GM12801 (cell line): ENCODE results near the gene NOS3.

Experiments
- TF ChIP-seq, protein P1 (sequence below): IDR thresholded peaks from one replicate; pipeline ENCODE4 v1.5.1; 2011; ENCODE audit warnings: control low read depth; ENCODE audit not compliant: insufficient read length; ENCODE audit errors: extremely low read depth

Gene NOS3

GRCh38 chr7:151038951-151039849 lies 48.4 kb downstream of the NOS3 start:
- TF ChIP-seq, protein P1, sequence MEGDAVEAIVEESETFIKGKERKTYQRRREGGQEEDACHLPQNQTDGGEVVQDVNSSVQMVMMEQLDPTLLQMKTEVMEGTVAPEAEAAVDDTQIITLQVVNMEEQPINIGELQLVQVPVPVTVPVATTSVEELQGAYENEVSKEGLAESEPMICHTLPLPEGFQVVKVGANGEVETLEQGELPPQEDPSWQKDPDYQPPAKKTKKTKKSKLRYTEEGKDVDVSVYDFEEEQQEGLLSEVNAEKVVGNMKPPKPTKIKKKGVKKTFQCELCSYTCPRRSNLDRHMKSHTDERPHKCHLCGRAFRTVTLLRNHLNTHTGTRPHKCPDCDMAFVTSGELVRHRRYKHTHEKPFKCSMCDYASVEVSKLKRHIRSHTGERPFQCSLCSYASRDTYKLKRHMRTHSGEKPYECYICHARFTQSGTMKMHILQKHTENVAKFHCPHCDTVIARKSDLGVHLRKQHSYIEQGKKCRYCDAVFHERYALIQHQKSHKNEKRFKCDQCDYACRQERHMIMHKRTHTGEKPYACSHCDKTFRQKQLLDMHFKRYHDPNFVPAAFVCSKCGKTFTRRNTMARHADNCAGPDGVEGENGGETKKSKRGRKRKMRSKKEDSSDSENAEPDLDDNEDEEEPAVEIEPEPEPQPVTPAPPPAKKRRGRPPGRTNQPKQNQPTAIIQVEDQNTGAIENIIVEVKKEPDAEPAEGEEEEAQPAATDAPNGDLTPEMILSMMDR = no peak

DNA sequence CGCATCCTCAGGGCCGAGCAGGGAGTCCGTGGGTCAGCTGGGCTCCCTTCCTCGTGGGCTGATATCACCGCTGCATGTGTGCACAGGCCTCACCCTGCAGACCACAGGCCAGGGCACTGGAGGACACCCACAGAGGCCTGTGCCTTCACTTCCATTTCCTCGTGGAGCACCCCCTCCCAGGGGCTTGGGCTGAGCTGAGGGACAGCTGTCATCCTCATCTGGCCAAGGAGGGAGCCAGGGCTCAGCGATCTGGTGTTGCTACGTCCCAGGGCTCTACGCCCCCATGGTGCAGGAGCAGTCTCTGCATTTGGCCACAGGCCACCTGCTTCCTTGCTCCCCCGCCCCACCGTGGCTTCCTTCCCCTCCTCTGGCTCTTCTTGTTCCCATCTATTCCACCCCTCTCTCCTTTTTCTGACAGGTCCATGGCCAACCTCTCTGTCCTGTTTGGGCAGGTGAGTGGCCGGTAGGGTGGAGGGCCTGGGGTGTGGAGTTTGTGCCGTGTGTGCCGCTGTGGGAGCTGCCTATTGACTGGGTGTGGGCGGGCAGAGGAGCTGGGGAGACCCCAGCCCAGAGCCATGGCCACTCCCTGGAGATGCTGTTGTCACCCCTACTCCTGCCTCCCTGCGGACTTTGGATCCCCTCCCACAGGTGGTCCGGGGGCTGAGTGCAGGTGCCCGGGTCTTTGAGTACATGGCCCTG lies 49.2 kb downstream of the NOS3 start:
- TF ChIP-seq, protein P1 = no peak

DNA sequence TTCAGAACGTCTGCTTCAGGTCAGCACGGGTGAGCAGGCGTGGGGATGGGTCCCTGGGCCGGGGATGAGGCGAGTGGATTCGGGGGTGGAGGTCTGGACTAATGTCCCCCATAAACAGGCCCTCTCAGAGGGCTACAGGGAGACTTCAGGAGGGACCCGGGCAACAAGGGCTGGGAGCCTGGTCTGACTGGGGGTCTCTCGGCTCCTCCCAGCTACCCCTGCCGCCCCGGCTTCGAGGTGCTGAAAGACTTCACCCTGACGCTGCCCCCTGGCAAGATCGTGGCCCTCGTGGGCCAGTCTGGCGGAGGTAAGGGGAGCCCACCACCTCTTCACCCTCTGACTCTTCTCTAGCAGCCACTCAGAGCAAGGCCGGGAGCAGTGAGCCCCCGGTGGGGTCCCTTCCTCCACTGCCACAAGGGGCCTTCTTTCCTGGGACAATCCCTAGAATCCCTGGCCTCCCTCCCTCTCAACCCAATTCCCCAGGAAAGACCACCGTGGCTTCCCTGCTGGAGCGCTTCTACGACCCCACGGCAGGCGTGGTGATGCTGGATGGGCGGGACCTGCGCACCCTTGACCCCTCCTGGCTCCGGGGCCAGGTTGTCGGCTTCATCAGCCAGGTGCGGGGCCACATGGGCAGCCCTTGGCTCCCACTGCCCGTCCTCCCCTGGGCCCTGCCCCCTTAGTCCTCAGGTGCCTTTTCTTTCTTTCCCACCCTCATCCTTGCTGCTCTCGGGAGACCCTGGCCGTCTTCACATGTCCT lies 50.0 kb downstream of the NOS3 start:
- TF ChIP-seq, protein P1 = no peak

GRCh38 chr7:151043959-151044358 lies 53.1 kb downstream of the NOS3 start:
- TF ChIP-seq, protein P1 = no peak

DNA sequence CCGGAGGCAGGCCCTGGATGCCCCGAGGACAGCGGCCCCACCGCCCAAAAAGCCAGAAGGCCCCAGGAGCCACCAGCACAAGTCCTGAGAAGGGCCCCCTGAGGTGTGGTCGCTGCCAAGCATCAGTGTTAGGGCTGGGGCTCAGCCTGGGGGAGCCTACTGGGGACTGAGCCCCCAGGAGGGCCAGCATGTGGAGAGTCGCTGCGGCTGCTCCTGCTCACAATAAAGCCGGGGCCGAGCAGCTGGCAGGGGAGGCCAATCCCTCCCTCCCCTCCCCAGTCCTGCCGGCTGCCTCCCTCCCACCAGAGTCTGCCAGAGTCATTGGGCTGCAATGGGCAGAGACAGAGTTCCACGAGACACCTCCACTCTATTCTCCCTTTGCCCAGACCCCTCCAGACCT lies 54.4 kb downstream of the NOS3 start:
- TF ChIP-seq, protein P1 = no peak

GRCh38 chr7:151045967-151046366 lies 55.1 kb downstream of the NOS3 start:
- TF ChIP-seq, protein P1 = no peak
